Measurements from ENCODE around the gene LTBP1. TPM values are rescaled to one million over a fixed set of nuclear protein-coding genes. Genes with fewer than 3 reads are reported as not detected.

The LTBP1 gene
- total RNA-seq, 1 donor from 2014 or later, result 43.9 TPM

- TF ChIP-seq CTCF (conservative IDR thresholded peaks at IDR 0.05; ENCODE audit: low read depth, low read length), result no peak
- no peak for DNase-seq (ENCODE audit: low read depth)
Measured at GRCh38 chr2:33139949-33140348, 193.2 kb downstream of the LTBP1 start.

DNA sequence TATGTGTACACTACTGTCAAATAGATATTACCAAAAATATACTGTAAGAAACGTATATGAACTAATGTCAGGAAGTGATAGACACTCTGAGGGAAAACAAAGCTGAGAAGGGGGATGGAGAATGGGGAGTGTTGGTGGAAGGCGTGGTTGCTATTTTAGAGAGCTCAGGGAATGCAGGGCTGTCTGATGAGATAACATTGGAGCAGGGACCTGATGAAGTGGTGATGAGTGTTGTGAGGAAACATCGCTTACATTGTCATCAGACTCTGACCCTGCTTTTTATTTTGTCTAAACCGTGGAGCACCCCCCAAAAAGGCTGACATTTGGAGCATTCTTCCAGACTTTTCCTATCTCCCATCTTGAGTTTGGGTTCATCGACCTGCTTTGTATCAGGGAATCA lies 194.7 kb downstream of the LTBP1 start:
- TF ChIP-seq CTCF (conservative IDR thresholded peaks at IDR 0.05; ENCODE audit: low read depth, low read length), result no peak
- DNase-seq (ENCODE audit: low read depth), result no peak
- H3K4me3 ChIP-seq (ENCODE audit: low read depth, low read length), result no peak overlapping the region

More at GRCh38 chr2:33139949-33140348, 193.2 kb downstream of the LTBP1 start:
- no peak overlapping the region for H3K4me3 ChIP-seq (ENCODE audit: low read depth, low read length)

- DNase-seq (ENCODE audit: low read depth), result no peak
- no peak for TF ChIP-seq CTCF (conservative IDR thresholded peaks at IDR 0.05; ENCODE audit: low read depth, low read length)
- no peak overlapping the region for H3K4me3 ChIP-seq (ENCODE audit: low read depth, low read length)
Measured at GRCh38 chr2:33142810-33143209, 196.1 kb downstream of the LTBP1 start.

DNA sequence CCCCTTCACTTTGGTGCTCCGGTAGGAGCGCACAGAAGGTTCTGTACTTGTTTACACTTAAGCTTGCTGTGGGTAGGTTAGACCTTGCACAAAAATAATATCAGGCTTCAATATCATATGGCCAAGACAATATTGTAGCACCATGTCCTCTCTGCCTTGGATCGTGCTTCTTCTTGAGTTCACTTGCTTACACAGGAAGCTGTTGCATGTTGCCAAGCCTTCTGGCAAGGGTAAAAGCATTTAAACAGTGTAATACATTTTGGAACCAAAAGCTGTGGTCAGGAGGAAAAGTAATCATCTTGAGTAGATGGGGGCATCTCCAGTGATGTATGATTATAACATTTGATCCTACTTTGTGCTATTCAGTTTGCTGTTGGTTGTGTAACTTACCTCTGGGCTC lies 197.5 kb downstream of the LTBP1 start:
- TF ChIP-seq CTCF (conservative IDR thresholded peaks at IDR 0.05; ENCODE audit: low read depth, low read length), result no peak
- DNase-seq (ENCODE audit: low read depth), result no peak

DNA sequence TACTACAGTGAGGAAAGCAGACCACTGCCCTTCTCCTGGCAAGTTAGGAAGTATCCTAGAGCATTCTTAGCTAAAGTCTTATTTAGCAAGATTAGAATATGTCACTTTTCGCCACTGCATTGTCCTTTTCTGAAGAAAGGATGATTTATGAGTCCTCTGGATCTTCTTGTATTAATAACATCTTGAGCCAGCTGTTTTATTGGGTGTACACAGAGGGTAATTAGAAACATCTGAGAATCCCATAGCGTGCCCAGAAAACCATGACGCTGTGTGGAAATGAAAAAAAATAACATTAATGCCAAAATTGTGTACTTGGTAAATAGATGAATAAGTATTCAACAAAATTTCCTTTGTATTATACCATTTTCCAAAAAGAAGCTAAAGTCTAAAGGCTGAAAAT lies 198.7 kb downstream of the LTBP1 start:
- H3K4me3 ChIP-seq (ENCODE audit: low read depth, low read length), result no peak overlapping the region
- DNase-seq (ENCODE audit: low read depth), result no peak
- TF ChIP-seq CTCF (conservative IDR thresholded peaks at IDR 0.05; ENCODE audit: low read depth, low read length), result no peak

More for the DNA sequence above, 197.5 kb downstream of the LTBP1 start:
- H3K4me3 ChIP-seq (ENCODE audit: low read depth, low read length), result no peak overlapping the region

DNA sequence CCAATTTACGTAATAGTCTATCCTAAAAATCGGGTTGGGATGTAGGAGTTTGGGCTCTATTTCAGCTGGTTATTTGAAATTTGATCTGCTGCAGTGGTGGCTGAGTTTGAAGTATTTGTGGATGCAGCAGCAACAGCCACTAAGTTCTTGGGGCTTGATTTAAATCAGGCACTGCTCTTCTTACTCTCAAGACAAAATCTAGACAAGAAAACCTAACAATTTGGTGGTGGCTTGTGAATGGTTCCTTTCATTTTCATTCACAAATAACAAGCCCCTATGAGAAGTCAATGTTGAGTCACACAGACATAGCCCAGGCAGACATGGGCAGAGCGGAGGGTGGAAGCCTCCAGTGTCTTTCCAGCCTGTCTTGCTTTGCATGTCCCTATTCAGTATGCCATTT lies 199.3 kb downstream of the LTBP1 start:
- TF ChIP-seq CTCF (conservative IDR thresholded peaks at IDR 0.05; ENCODE audit: low read depth, low read length), result no peak
- no peak for DNase-seq (ENCODE audit: low read depth)
- H3K4me3 ChIP-seq (ENCODE audit: low read depth, low read length), result no peak overlapping the region

DNA sequence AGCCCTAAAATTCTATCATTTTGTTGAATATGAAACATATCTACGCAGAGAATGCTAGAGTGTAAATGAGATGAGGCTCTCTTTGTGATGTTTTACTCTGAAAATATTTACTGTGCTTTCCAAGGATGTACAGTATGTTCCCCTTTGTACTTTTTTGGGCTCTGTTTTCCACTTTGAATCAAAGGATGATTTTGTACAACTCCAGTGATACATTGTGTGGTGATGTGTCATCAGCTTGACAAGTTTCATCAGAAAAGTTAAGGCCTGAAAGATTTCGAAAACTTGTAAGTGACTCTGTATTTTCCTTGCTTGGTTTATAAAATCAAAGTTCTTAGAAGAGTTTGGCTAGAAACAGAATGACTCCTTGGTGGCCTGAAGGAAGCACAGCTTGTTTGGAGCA lies 206.3 kb downstream of the LTBP1 start:
- H3K4me3 ChIP-seq (ENCODE audit: low read depth, low read length), result no peak overlapping the region
- DNase-seq (ENCODE audit: low read depth), result no peak
- no peak for TF ChIP-seq CTCF (conservative IDR thresholded peaks at IDR 0.05; ENCODE audit: low read depth, low read length)
